Colonic mucosa (tissue), 4 donors: ENCODE data around the gene DNAH9. TPM values are rescaled to one million over a fixed set of nuclear protein-coding genes. Genes with fewer than 3 reads are reported as not detected.

ENCODE experiments used
- DNase-seq: peaks from one replicate; pipeline ENCODE4 v3.0.0-alpha.2; 2020
- H3K27ac ChIP-seq: fragments of 200-600 bp; one replicate; pipeline ENCODE4 v1.8.0; 2021
- H3K27me3 ChIP-seq: fragments of 200-600 bp; one replicate; pipeline ENCODE4 v1.8.0; 2021
- H3K36me3 ChIP-seq: fragments of 200-600 bp; one replicate; pipeline ENCODE4 v1.8.0; 2021
- H3K4me1 ChIP-seq: fragments of 200-600 bp; one replicate; pipeline ENCODE4 v1.8.0; 2021; ENCODE audit warnings: mild to moderate bottlenecking
- H3K4me3 ChIP-seq: fragments of 200-600 bp; one replicate; pipeline ENCODE4 v1.8.0; 2021
- H3K9ac ChIP-seq, 2 donors: one replicate each; pipeline ENCODE4 v1.7.0; 2013; ENCODE audit warnings: control low read depth in 2 of 2, low read depth in 2 of 2, low read length in 2 of 2
- H3K9me3 ChIP-seq: fragments of 200-600 bp; one replicate; pipeline ENCODE4 v1.8.0; 2021
- CTCF ChIP-seq: fragments of 200-600 bp; IDR thresholded peaks from one replicate; pipeline ENCODE4 v1.8.0; 2022; ENCODE audit warnings: antibody characterized with exemption, mild to moderate bottlenecking
- intact Hi-C: fragments of 100-400 bp; cut with DNase I; formaldehyde crosslinking; loops from one replicate; pipeline ENCODE4 v1.14.1; 2022
- total RNA-seq, 2 donors: library from RNA; stranded (reverse); fragmentation: NEBNext Ultra II Directional in 1 of 2; extraction: Animal tissue kit (Norgen Biotek cat#: 25700) in 1 of 2; gene quantifications; one replicate each; pipeline ENCODE4 v1.2.1, GENCODE V29; 2021
- donor health status: healthy.
- donor health status: DM: no; HTN: no; CAD: no.
- donor health status: DM: no; HTN: no; CAD: no.

DNAH9 gene
- total RNA-seq, 2 donors from 2014 or later = 0.40 to 0.69 TPM

GRCh38 chr17:11797803-11798202, 199.5 kb downstream of the DNAH9 start:
- Histone ChIP-seq H3K27me3 (no peaks in the 10 kb centered on the region), H3K4me3 (no peak overlapping the region), H3K9ac (no peak overlapping the region), H3K27ac (no peak overlapping the region), H3K4me1 (no peaks in the 10 kb centered on the region), H3K9me3 (no peaks in the 10 kb centered on the region), H3K36me3 (no peaks in the 10 kb centered on the region)
- TF ChIP-seq CTCF = no peak
- DNase-seq = no peak
- intact Hi-C loops = no loop called here

- Histone ChIP-seq H3K36me3 (no peaks in the 10 kb centered on the region), H3K4me3 (no peak overlapping the region), H3K9me3 (no peaks in the 10 kb centered on the region), H3K27ac (no peak overlapping the region), H3K4me1 (no peaks in the 10 kb centered on the region), H3K9ac (no peak overlapping the region), H3K27me3 (no peaks in the 10 kb centered on the region)
- intact Hi-C loops = no loop called here
- TF ChIP-seq CTCF = no peak
- DNase-seq = no peak
Measured at GRCh38 chr17:11803231-11803969, 205.1 kb downstream of the DNAH9 start.

- Histone ChIP-seq H3K36me3 (no peaks in the 10 kb centered on the region), H3K27ac (no peak overlapping the region), H3K27me3 (no peaks in the 10 kb centered on the region), H3K9me3 (no peaks in the 10 kb centered on the region), H3K9ac (no peak overlapping the region), H3K4me1 (no peaks in the 10 kb centered on the region), H3K4me3 (no peak overlapping the region)
- no peak for TF ChIP-seq CTCF
- DNase-seq = no peak
- intact Hi-C loops = no loop called here
Measured at GRCh38 chr17:11805138-11805537, 206.9 kb downstream of the DNAH9 start.

GRCh38 chr17:11805952-11806351, 207.7 kb downstream of the DNAH9 start:
- Histone ChIP-seq H3K4me3 (no peak overlapping the region), H3K9me3 (no peaks in the 10 kb centered on the region), H3K27me3 (no peaks in the 10 kb centered on the region), H3K4me1 (no peaks in the 10 kb centered on the region), H3K36me3 (no peaks in the 10 kb centered on the region), H3K27ac (no peak overlapping the region), H3K9ac (no peak overlapping the region)
- TF ChIP-seq CTCF = no peak
- DNase-seq = no peak
- intact Hi-C loops = no loop called here

GRCh38 chr17:11807606-11808005, 209.3 kb downstream of the DNAH9 start:
- no peak for TF ChIP-seq CTCF
- Histone ChIP-seq H3K27ac (no peak overlapping the region), H3K9ac (no peak overlapping the region), H3K27me3 (no peaks in the 10 kb centered on the region), H3K4me3 (no peak overlapping the region), H3K36me3 (no peaks in the 10 kb centered on the region), H3K9me3 (no peaks in the 10 kb centered on the region), H3K4me1 (no peaks in the 10 kb centered on the region)
- DNase-seq = no peak
- intact Hi-C loops = no loop called here
